ENCODE data around the gene CST3.
"Not testable (repeated sequence)": the region's sequence is repeated elsewhere in the genome, so short reads cannot be mapped to it uniquely, and the experiment has no call there.

CST3 gene

DNA sequence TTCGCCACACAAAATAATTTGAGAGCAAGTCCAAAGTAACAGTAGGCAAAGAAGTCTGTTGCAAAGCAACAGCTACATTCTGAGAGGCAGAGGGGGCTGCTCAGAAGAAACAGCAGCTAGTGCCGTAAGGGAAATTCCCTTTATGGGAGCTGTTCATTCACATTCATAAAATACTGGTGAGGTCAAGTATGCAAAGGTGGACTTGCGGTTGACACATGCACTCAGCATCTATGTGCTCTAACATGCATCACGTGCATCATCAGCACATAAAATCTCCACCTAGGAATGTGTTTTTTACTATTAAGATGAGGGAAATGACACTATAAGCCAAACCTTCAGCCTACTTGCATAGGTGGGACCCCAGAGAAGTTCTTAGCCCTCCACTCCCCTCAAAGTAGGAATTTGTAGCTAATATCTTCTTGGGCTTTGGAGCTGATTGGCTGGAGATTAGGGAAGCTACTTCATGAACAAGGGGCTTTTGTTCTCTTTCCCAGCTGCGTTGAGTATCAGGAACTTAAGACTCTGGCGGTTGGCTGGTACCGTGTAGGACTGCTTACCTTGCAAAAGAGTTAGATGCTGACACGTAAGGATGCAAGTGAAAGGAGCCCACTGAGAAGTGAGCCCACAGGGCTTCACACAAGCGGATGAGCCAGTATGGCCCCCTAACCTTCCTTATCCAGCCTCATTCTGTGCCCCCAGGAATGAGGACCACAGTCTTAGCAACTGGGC, 12.4 kb downstream of the CST3 start:
- no peak for DNase-seq

GRCh38 chr20:23624324-23624691, 13.4 kb downstream of the CST3 start:
- no peak for DNase-seq

- no peak for DNase-seq
These were observed 14.0 kb downstream of the CST3 start for GRCh38 chr20:23623666-23624323.

DNA sequence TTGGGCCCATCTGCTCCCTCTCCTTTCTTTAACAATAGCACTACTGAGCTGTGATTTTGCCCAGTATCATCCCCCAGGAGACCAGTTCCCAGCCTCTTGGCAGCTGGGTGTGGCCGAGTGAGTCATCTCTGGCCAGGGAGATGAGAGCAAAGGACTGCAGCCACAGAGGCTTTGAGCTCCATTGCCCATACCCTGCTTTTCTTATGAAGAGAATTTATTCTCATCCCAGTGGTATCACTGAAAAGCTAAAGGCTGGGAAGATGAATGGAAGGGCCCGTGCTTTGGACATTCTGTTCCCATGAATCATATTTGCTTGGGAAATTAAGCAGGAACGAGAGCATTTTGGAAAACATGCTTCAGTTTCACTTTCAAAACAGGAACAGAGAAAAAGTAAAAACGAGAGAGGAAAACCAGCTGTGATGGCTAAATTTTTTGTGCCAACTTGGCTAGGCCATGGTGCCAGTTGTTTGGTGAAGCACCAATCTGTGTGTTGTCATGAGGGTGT, 14.9 kb downstream of the CST3 start:
- no peak for DNase-seq

DNA sequence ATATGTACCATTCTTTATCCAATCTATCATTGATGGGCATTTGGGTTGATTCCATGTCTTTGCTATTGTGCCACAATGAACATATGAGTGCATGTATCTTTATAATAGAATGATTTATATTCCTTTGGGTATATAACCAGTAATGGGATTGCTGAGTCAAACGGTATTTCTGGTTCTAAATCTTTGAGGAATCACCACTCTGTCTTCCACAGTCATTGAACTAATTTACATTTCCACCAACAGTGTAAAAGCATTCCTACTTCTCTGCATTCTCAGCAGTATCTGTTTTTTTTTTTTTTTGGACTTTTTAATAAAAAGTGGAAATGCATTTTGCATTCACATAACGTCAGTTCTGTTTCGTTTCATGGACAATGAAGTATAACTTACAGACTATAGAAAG, 15.4 kb downstream of the CST3 start:
- DNase-seq: not testable (repeated sequence)

DNA sequence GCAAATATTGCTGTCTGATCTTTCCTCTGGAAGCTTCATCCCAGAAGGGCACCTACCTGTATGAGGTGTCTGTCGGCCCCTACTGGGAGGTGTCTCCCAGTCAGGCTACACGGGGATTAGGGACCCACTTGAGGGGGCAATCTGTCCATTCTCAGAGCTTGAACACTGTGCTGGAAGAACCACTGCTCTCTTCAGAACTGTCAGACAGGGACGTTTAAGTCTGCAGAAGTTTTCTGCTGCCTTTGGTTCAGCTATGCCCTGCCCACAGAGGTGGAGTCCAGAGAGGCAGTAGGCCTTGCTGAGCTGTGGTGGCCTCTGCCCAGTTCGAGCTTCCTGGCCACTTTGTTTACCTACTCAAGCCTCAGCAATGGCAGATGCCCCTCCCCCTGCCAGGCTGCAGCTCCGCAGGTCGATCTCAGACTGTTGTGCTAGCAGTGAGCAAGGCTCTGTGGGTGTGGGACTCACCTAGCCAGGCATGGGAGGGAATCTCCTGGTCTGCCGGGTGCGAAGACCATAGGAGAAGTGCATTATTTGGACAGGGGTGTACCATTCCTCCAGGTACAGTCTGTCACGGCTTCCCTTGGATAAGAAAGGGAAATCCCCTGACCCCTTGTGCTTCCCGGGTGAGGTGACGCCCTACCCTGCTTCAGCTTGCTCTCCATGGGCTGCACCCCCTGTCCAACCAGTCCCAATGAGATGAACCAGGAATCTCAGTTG, 16.9 kb downstream of the CST3 start:
- DNase-seq: not testable (repeated sequence)

- no peak for DNase-seq
These were observed 23.6 kb downstream of the CST3 start for GRCh38 chr20:23614163-23614562.

DNA sequence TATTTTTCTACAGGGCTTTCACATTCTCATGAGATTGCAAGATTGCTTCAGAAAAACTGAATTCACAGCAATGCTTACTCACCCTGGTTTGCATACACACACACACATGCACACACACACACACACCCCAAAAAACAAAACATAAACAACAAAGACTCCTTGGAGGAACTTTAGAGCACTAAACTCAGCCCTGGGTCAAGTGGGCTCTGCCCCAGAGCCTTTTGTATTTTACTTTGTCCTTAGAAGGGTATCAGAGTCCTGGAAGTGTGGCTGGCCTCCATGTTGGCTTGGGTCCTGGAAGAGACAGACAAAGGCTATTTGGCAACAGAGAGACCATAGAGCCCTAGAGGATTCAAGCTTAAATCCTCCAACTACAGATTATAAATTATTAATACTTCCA, 24.1 kb downstream of the CST3 start:
- no peak for DNase-seq

DNA sequence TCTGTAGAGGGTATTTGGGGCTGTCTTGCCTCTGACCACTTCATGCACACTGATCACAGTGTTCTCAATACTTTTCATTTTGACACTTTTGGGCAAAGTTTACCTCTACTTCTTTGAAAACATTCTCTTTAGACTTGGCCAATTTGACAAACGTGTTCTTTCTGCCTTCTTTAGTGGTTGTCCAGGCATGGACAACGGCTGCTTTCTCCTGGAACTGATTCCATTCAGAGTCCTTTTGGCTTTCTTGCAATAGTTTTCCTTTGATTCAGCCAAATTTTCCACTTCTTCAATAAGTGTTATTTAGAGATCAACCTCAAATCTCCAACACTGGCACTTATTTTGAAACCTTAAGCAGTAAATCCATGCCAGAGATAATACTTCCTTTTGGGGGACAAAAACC, 25.4 kb downstream of the CST3 start:
- DNase-seq: no peak

DNA sequence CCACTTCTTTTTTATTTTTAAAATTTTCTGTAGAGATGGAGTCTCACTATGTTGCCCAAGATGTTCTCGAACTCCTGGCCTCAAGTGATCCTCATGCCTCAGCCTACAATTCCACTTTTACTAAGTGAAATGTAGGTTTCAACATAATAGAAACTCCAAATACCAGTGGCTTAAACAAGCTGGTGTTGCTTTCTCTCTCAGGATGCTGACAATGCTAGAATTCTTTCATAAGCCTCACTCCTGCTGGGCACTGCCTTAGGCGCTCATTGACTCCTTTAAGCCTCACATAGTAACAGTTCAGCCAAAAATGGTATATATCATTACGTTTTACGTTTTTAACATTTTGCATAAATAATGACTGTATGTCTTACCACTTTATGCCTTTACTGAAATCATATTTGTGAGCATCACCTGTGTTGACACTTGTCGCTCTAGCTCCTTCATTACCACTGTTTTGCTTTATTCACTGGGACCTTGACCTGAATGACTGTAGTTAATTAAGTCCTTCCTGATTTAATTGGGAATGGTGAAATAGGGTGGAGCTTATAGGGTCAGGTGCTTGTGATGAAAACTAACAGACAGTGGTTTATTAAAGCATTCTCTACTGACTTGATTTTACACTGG, 28.2 kb downstream of the CST3 start:
- DNase-seq: no peak

GRCh38 chr20:23608251-23608846, 29.4 kb downstream of the CST3 start:
- DNase-seq: no peak

- no peak for DNase-seq
These were observed 30.1 kb downstream of the CST3 start for GRCh38 chr20:23607497-23608245.

DNA sequence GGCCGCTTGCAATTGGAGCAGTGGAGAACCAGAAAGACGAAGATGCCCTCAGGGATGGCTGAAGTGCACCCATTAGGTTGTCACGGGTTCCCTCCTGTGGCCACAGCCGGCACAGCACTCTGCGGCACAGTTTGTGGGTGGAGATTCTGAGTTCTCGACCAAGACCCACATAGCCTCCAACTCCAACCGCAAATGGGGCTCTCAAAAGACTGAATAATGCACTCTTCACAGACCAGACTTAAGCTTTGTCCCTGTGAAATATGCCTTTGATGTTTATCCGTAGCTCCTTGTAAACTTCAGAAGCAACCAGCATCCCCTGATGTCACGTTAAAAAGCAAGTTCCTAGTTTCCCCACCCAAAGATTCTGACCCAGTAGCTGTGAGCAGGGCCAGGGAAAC, 31.1 kb downstream of the CST3 start:
- peak; percentile 4 for DNase-seq

DNA sequence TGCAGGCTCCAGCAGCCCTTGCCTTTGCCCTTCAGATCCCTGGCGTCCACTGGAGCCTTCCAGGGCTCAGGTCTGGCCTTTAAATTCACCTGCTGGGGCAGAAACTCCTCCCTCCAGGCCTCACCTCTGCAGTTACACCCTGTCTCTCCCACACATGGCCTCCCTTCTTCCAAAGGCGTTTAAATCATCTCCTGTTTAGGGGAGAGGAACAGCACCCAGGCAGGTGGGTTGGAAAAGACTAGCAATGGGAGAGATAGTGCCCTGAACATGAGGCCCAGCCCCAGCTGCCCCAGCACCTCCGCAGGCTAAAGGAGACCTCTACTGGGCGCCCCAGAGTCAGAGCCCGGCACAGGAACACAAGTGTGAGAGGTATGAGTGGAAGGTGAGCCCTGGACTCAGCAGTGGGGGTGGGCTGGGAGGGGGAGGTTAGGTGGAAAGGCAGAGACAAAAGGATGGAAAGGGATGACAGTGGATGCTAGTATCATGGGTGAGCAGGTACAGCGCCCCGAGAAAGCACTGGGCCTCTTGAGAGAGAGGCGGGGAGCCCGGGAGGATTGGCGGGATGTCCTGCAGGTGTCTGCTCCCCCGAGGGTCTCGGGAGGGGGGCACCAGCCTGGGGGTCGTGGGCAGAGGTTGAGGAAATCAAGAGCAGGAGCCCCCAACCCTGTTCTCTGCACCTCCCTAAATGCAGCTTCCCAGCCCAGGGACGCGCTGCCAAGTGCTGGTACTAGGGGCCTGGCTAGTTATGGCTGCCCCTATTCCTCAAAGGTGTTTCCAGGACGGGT, 31.7 kb downstream of the CST3 start, which contains the start of gene CST9:
TSS of gene CST9 (minus strand) at position 51 of the 785 bp plus-strand sequence. CDS start 53 bp downstream, outside the sequence.
- DNase-seq: no peak

GRCh38 chr20:23604306-23604705, 33.4 kb downstream of the CST3 start:
- DNase-seq: no peak

GRCh38 chr20:23603321-23603720, 34.4 kb downstream of the CST3 start:
- no peak for DNase-seq

GRCh38 chr20:23602699-23603098, 35.1 kb downstream of the CST3 start:
- DNase-seq: no peak

DNA sequence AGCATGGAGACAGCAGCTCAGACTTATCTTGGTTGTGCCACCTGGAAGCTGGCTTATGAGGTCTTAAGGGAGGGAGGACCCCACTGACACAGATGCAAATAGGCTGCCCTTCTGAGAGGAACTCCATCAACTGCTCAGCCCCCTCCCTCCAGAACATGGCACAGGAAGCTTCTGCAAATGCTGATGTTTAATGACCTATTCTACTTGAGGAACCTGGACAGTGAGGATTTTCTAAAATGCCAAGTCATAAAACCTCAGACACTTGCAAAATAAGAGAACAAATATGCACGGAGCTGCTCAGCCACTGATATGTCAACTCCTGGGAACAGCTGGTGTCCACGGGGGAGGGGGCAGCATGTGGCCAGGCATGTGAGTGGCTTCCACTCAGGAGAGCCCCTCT, 35.5 kb downstream of the CST3 start:
- no peak for DNase-seq

DNA sequence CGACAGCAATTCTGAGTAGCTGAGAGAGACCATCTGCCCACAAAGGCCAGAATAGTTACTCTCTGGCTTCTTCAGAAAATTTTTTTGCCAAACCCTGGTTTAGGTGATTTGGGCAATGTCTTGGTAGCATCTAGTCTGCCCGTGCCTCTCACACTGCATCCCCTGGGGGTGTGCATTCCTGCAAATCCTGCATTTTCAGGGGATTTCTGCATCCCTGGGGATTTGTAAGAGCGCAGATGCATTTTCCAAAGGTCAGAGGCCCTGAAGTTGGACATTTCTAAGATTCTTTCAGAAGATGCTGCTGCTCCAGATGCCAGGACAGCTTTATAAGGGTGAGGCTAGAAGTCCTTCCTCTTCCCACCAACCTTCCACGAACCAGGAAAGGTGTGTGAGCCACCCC, 36.0 kb downstream of the CST3 start:
- DNase-seq: no peak

GRCh38 chr20:23598481-23598880, 39.3 kb downstream of the CST3 start:
- DNase-seq: no peak

DNA sequence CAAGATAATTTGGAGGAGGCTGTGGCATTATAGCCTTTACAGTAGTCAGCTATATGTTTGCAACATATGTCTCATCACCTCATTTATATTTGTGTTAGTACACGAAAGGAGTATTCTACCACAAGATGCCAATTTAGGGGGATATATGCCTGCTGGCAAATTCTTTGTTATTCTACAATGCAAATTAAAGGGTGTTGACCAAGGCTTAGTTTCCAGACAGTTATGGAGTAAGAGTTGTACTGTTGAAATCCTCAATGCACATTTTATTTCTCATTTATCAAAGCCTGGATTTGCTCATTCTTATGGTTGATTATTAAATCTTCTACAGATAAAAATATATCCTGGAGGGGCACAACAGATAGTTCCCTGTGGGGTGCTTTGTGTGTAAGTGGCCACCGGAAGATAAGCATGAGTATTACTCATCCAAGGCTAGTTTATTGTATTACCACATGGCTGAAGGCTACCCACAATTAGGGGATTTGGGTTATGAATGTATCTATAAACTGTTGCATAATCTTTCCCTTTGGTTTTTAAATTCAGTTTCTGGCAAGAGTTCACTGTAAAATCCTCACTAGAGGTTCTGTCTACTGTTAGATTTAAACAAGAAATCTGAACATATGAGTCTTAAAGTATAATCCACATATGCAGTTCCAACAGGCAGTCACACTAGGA, 41.0 kb downstream of the CST3 start:
- no peak for DNase-seq
